GM23248 (cell line): Measurements from ENCODE around the gene RNF11. TPM values are rescaled to one million over a fixed set of nuclear protein-coding genes. Genes with fewer than 3 reads are reported as not detected.

ENCODE experiments used
- DNase-seq: peaks from one replicate; pipeline ENCODE4 v3.0.0-alpha.2; 2015
- H2AFZ ChIP-seq: fragments of 200-600 bp; sonication (generic); 2 replicates; pipeline ENCODE4 v1.6.1; 2016; ENCODE audit warnings: antibody characterized with exemption
- H3F3A ChIP-seq: fragments of 200-600 bp; sonication (generic); 2 replicates; pipeline ENCODE4 v1.6.1; 2016; ENCODE audit warnings: mild to moderate bottlenecking, antibody characterized with exemption, mixed run types; ENCODE audit not compliant: insufficient read depth
- H3K27ac ChIP-seq: fragments of 200-600 bp; sonication (generic); 2 replicates; pipeline ENCODE4 v1.5.1; 2016; ENCODE audit warnings: mild to moderate bottlenecking
- H3K27me3 ChIP-seq: fragments of 200-600 bp; sonication (generic); replicated peaks from 2 replicates; pipeline ENCODE4 v1.6.1; 2016; ENCODE audit warnings: mild to moderate bottlenecking; ENCODE audit not compliant: insufficient read depth
- H3K36me3 ChIP-seq: fragments of 200-600 bp; sonication (generic); 2 replicates; pipeline ENCODE4 v1.6.1; 2016; ENCODE audit warnings: low read depth, mild to moderate bottlenecking
- H3K4me1 ChIP-seq: fragments of 200-600 bp; sonication (generic); 2 replicates; pipeline ENCODE4 v1.6.1; 2016; ENCODE audit warnings: mild to moderate bottlenecking; ENCODE audit not compliant: insufficient read depth
- H3K4me2 ChIP-seq: fragments of 200-600 bp; sonication (generic); one replicate; pipeline ENCODE4 v1.6.1; 2016; ENCODE audit warnings: mild to moderate bottlenecking; ENCODE audit not compliant: unreplicated experiment
- H3K4me3 ChIP-seq: fragments of 200-600 bp; sonication (generic); 2 replicates; pipeline ENCODE4 v1.5.1; 2016; ENCODE audit warnings: mild to moderate bottlenecking
- H3K79me2 ChIP-seq: fragments of 200-600 bp; sonication (generic); 2 replicates; pipeline ENCODE4 v1.6.1; 2016; ENCODE audit warnings: mild to moderate bottlenecking; ENCODE audit not compliant: insufficient read depth
- H3K9ac ChIP-seq: fragments of 200-600 bp; sonication (generic); 2 replicates; pipeline ENCODE4 v1.6.1; 2016; ENCODE audit warnings: mild to moderate bottlenecking
- H3K9me2 ChIP-seq: fragments of 200-600 bp; sonication (generic); 2 replicates; pipeline ENCODE4 v1.6.1; 2016; ENCODE audit warnings: mixed run types, mild to moderate bottlenecking, moderate library complexity; ENCODE audit not compliant: insufficient read depth
- H3K9me3 ChIP-seq: fragments of 200-600 bp; sonication (generic); one replicate; pipeline ENCODE4 v1.6.1; 2017; ENCODE audit warnings: low read depth
- H4K20me1 ChIP-seq: fragments of 200-600 bp; sonication (generic); 2 replicates; pipeline ENCODE4 v1.6.0; 2016; ENCODE audit not compliant: insufficient read depth
- EZH2 ChIP-seq: fragments of 200-600 bp; sonication (generic); IDR thresholded peaks from 2 replicates; pipeline ENCODE4 v1.6.1; 2018; ENCODE audit warnings: antibody characterized with exemption, mild to moderate bottlenecking; ENCODE audit not compliant: insufficient read depth, poor library complexity, severe bottlenecking
- EZH2phosphoT487 ChIP-seq: fragments of 200-600 bp; sonication (generic); IDR thresholded peaks from 2 replicates; pipeline ENCODE4 v1.6.1; 2018; ENCODE audit warnings: antibody characterized with exemption, moderate library complexity, mild to moderate bottlenecking, low read depth; ENCODE audit not compliant: insufficient read depth
- WGBS, 2 experiments: methylation state at CpG; one replicate each; pipeline ENCODE4 v1.1.6; 2015 to 2017; ENCODE audit warnings: low lambda C conversion rate in 2 of 2, low coverage in 1 of 2; ENCODE audit errors: missing lambda C conversion rate in 2 of 2; 5-methylcytosine and 5-hydroxymethylcytosine counted together
- in situ Hi-C: fragments of 300-500 bp; cut with MboI; formaldehyde crosslinking; loops from 2 replicates; pipeline ENCODE4 v1.15.0; 2020
- polyA plus RNA-seq: library from polyadenylated mRNA; unstranded; fragments of >200 nt; fragmentation: Nextera tagmentation; extraction: Ambion mirVana; gene quantifications from 2 replicates; pipeline ENCODE4 v1.2.1, GENCODE V29; 2016
- total RNA-seq: library from RNA; depleted of rRNA; stranded (reverse); fragments of >200 nt; shearing (Covaris generic); gene quantifications from 2 replicates; pipeline ENCODE4 v1.2.3, GENCODE V29; 2014

RNF11 gene
- total and polyA plus RNA-seq, 2 experiments from 2014 or later = 94.1 to 128 TPM

DNA sequence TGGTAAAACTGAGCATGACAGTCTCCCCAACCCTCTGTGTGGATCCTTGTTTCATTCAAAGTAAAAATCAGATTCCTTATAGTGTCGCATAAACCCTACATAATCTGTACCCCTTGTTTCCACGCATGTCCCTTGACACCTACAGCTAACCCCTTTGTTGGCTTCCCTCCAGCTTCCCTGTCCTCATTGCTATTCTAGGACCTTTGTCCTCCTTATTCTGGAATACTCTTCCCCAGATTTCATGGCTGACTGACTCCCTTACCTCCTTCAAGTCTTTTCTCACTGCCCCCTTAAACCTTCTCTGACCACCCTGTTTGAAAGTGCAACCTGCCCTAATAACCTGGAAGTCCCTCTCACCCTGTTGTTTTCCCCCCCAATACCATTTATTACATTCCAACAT lies 4.0 kb downstream of the RNF11 start:
- peaks cover 14% of the 10 kb centered on the region; the same call in 1 of the 2 replicates for H4K20me1 ChIP-seq
- no peak overlapping the region for H3K4me2 ChIP-seq
- TF ChIP-seq EZH2phosphoT487 (no peak), EZH2 (no peak)
- H2AFZ ChIP-seq = no peak overlapping the region
- no peak overlapping the region for H3K4me3 ChIP-seq
- H3K9ac ChIP-seq = no peak overlapping the region
- H3K79me2 ChIP-seq = peaks cover 95% of the 10 kb centered on the region
- peaks cover 17% of the 10 kb centered on the region for H3K4me1 ChIP-seq
- in situ Hi-C loops = no loop called here
- WGBS, 2 experiments = 95 to 97% methylated on average over 2 of the region's 2 CpGs
- H3K9me2 ChIP-seq = no peaks in the 10 kb centered on the region
- no peak for DNase-seq
- no peaks in the 10 kb centered on the region for H3K9me3 ChIP-seq
- no peaks in the 10 kb centered on the region for H3K36me3 ChIP-seq
- peaks cover 11% of the 10 kb centered on the region; the same call in 1 of the 2 replicates for H3F3A ChIP-seq
- no peaks in the 10 kb centered on the region for H3K27me3 ChIP-seq
- H3K27ac ChIP-seq = no peak overlapping the region

DNA sequence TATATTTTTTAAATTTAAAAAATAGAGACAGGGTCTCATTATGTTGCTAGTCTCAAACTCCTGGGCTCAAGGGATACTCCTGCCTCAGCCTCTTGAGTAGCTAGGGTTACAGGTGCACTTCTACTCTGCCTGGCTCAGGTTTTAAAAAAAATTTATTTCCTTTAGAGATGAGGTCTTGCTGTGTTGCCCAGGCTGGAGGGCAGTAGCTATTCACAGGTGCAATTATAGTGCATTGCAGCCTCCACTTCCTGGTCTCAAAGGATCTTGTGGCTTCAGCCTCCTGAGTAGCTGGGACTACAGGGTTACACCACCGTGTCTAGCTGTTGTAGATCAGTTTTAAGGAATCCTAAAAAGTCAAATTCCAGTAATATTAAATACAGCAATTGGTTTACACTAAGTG lies 5.0 kb downstream of the RNF11 start:
- WGBS, 2 experiments = 5 to 12% methylated on average over 1 of the region's 1 CpG
- no peak overlapping the region for H3K4me3 ChIP-seq
- H4K20me1 ChIP-seq = peaks cover 14% of the 10 kb centered on the region; the same call in 1 of the 2 replicates

DNA sequence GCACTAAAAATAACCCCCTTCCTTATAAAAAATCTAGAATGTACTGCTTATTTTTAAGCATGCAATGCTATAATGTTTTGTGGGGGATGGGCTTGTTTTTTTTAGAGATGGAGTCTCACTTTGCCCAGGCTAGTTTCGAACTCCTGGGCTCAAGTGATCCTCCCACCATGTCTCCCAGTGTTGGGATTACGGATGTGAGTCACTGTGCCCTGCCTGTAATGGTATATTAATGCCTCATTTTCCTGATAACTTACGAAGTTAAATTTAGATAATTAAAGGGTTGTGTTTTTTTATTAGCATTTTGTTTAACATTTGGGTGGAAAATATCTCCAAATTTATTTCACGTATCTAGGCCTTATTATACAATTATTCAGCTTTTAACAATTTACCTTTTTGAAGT lies 6.5 kb downstream of the RNF11 start:
- DNase-seq = peak; percentile 9
- in situ Hi-C loops = no loop called here

More for the DNA sequence above, 5.0 kb downstream of the RNF11 start:
- Histone ChIP-seq H3K9me3 (no peaks in the 10 kb centered on the region), H3K9ac (no peak overlapping the region), H3K79me2 (peaks cover 98% of the 10 kb centered on the region), H2AFZ (no peak overlapping the region), H3K36me3 (no peaks in the 10 kb centered on the region), H3K9me2 (no peaks in the 10 kb centered on the region), H3K27me3 (no peaks in the 10 kb centered on the region), H3F3A (peaks cover 6% of the 10 kb centered on the region; the same call in 1 of the 2 replicates), H3K4me1 (peaks cover 12% of the 10 kb centered on the region; the same call in 1 of the 2 replicates), H3K4me2 (no peak overlapping the region), H3K27ac (no peak overlapping the region)
- in situ Hi-C loops = no loop called here
- TF ChIP-seq EZH2 = no peak
- no peak for TF ChIP-seq EZH2phosphoT487
- no peak for DNase-seq

DNA sequence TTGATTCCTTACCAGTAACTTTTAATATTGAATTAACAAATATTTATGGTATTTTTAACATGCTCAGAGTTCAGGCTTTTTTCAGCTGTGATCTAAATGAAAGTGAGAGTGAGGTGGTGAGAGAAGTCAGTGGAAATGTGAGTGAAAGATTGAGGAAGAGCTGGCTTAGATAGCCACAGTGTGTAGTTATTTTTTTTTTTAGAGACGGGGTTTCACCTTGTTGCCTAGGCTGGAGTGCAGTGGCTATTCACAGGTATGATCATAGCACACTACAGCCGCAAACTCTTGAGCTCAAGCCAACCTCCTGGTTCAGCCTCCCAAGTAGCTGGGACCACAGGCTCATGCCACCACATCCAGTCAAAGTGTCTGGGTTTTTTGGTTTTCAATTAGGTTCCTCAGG lies 10.9 kb downstream of the RNF11 start:
- no peak for DNase-seq
- Histone ChIP-seq H3K9me3 (no peaks in the 10 kb centered on the region), H3F3A (no peaks in the 10 kb centered on the region; the same call in 1 of the 2 replicates), H3K4me2 (no peak overlapping the region), H3K9ac (no peak overlapping the region), H3K4me1 (no peaks in the 10 kb centered on the region), H3K79me2 (peaks cover 100% of the 10 kb centered on the region), H3K27ac (no peak overlapping the region), H4K20me1 (peaks cover 23% of the 10 kb centered on the region), H3K4me3 (no peak overlapping the region), H3K27me3 (no peaks in the 10 kb centered on the region), H3K36me3 (no peaks in the 10 kb centered on the region), H3K9me2 (no peaks in the 10 kb centered on the region), H2AFZ (no peak overlapping the region)
- 94 to 100% methylated on average over 2 of the region's 2 CpGs for WGBS, 2 experiments
- in situ Hi-C loops = no loop called here
- no peak for TF ChIP-seq EZH2phosphoT487
- TF ChIP-seq EZH2 = no peak

More for the DNA sequence above, 6.5 kb downstream of the RNF11 start:
- 85 to 86% methylated on average over 4 of the region's 4 CpGs for WGBS, 2 experiments
- no peaks in the 10 kb centered on the region for H3K9me2 ChIP-seq
- no peak overlapping the region for H3K4me2 ChIP-seq
- H3K4me3 ChIP-seq = no peak overlapping the region
- peaks cover 100% of the 10 kb centered on the region for H3K79me2 ChIP-seq
- H3K4me1 ChIP-seq = peaks cover 12% of the 10 kb centered on the region; the same call in 1 of the 2 replicates
- H4K20me1 ChIP-seq = peaks cover 24% of the 10 kb centered on the region
- H3K9ac ChIP-seq = no peak overlapping the region
- TF ChIP-seq EZH2phosphoT487 (no peak), EZH2 (no peak)
- H3K27ac ChIP-seq = no peak overlapping the region
- no peaks in the 10 kb centered on the region for H3K36me3 ChIP-seq
- no peak overlapping the region for H2AFZ ChIP-seq
- H3F3A ChIP-seq = peaks cover 6% of the 10 kb centered on the region; the same call in 1 of the 2 replicates
- no peaks in the 10 kb centered on the region for H3K9me3 ChIP-seq
- no peaks in the 10 kb centered on the region for H3K27me3 ChIP-seq

DNA sequence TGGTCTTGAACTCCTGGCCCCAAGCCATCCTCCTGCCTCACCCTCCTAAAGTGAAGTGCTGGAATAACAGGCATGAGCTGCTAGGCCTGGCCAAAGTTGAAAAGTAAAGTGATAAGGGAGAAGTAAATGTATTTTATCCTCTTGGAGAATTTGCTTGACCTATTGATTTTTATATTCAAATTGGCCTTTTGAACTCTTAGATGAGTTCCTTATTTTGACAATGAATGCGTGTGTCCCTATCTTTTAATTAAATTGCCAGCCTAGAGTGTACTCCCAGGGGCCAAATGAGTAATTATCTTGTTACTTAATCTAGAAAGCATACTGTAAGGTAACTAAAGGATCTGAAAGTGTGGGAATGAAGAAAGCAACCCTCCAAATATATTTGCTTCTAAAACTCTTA lies 11.4 kb downstream of the RNF11 start:
- H4K20me1 ChIP-seq = peaks cover 20% of the 10 kb centered on the region

More for the DNA sequence above, 11.4 kb downstream of the RNF11 start:
- in situ Hi-C loops = no loop called here
- no peaks in the 10 kb centered on the region for H3K9me3 ChIP-seq
- H3F3A ChIP-seq = no peaks in the 10 kb centered on the region; the same call in 1 of the 2 replicates
- DNase-seq = no peak
- no peak overlapping the region for H2AFZ ChIP-seq
- H3K4me3 ChIP-seq = no peak overlapping the region
- H3K4me1 ChIP-seq = no peaks in the 10 kb centered on the region
- no peaks in the 10 kb centered on the region for H3K27me3 ChIP-seq
- no peak overlapping the region for H3K27ac ChIP-seq
- no peak overlapping the region for H3K9ac ChIP-seq
- H3K9me2 ChIP-seq = no peaks in the 10 kb centered on the region
- TF ChIP-seq EZH2 = no peak
- TF ChIP-seq EZH2phosphoT487 = no peak
- H3K79me2 ChIP-seq = peaks cover 100% of the 10 kb centered on the region
- 89 to 100% methylated on average over 1 of the region's 1 CpG for WGBS, 2 experiments
- no peaks in the 10 kb centered on the region for H3K36me3 ChIP-seq
- no peak overlapping the region for H3K4me2 ChIP-seq
